ENCODE measurements around the gene CRACR2B. TPM values are rescaled to one million over a fixed set of nuclear protein-coding genes. Genes with fewer than 3 reads are reported as not detected.

CRACR2B gene
- total RNA-seq, 1 donor: 0.43 TPM

DNA sequence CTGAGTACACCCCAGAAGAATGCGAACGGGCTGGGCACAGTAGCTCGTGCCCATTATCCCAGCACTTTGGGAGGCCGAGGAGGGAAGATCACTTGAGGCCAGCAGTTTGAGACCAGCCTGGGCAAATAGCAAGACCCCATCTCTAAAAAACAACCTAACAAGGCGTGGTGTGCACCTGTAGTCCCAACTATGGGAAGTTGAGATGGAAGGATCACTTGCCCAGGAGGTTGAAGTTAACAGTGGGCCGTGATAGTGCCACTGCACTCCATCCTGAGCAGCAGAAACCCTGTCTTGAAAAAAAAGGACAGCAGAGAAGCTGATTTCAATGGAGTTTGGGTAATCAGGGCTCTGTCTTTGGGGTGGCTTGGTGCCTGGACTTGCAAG lies 14.7 kb upstream of the CRACR2B start:
- no peak for DNase-seq (ENCODE audit: low read depth)
- TF ChIP-seq CTCF (IDR thresholded peaks at IDR 0.05; ENCODE audit: insufficient read depth, low read depth, low read length): no peak
- no peak overlapping the region for H3K4me3 ChIP-seq (ENCODE audit: low read depth, low read length)

- no peak overlapping the region for H3K4me3 ChIP-seq (ENCODE audit: low read depth, low read length)
- no peak for DNase-seq (ENCODE audit: low read depth)
- TF ChIP-seq CTCF (IDR thresholded peaks at IDR 0.05; ENCODE audit: insufficient read depth, low read depth, low read length): no peak
Measured at GRCh38 chr11:813456-814096, 14.1 kb upstream of the CRACR2B start.

DNA sequence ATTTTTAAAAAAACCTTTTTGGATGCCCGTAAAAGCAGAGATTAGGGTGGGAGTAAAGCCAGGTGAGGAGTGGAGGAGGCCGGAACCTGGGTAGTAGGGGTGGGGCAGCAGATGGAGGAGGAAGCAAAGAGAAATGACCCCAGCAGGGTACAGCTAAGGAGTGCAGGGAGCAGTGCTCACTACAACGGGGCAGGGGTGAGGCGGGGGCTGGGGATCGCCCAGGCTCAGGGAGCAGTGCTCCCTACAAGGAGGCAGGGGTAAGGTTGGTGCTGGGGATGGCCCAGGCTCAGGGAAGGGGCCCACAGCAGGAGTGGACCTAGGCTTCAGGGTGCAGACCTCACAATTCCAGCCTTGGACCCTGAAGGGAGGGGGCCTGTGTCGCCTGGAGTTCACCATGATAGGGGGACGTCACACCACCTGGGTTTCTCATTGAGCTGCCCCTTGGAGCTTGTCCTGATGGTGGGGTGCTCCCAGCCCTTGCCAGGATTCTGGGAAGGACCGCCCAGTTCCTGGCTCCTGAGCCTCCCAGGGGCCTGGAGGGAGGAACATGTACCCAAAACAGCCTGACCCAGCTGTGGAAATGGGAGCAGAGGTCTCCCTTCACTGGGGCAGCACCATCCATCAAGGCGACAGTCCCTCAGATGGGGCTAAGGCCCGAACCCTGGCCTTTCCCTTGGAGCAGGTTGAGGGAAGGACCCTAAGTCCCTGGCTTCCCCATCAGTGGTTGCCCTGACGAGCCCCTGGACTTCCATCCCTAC lies 11.9 kb upstream of the CRACR2B start:
- no peak for TF ChIP-seq CTCF (IDR thresholded peaks at IDR 0.05; ENCODE audit: insufficient read depth, low read depth, low read length)
- H3K4me3 ChIP-seq (ENCODE audit: low read depth, low read length): no peak overlapping the region

GRCh38 chr11:816433-816779 lies 11.3 kb upstream of the CRACR2B start:
- H3K4me3 ChIP-seq (ENCODE audit: low read depth, low read length): no peak overlapping the region
- DNase-seq (ENCODE audit: low read depth): no peak
- TF ChIP-seq CTCF (IDR thresholded peaks at IDR 0.05; ENCODE audit: insufficient read depth, low read depth, low read length): no peak

More for the DNA sequence above, 11.9 kb upstream of the CRACR2B start:
- no peak for DNase-seq (ENCODE audit: low read depth)

GRCh38 chr11:818396-819128 lies 9.2 kb upstream of the CRACR2B start, which contains the start of gene PNPLA2:
Gene PNPLA2 (plus strand): TSS chr11:818914. CDS start chr11:819719, 805 bp downstream.
- no peak for TF ChIP-seq CTCF (IDR thresholded peaks at IDR 0.05; ENCODE audit: insufficient read depth, low read depth, low read length)
- peak within 1 kb of the TSS; percentile 70 for H3K4me3 ChIP-seq (ENCODE audit: low read depth, low read length)
- peak; percentile 53 for DNase-seq (ENCODE audit: low read depth)

DNA sequence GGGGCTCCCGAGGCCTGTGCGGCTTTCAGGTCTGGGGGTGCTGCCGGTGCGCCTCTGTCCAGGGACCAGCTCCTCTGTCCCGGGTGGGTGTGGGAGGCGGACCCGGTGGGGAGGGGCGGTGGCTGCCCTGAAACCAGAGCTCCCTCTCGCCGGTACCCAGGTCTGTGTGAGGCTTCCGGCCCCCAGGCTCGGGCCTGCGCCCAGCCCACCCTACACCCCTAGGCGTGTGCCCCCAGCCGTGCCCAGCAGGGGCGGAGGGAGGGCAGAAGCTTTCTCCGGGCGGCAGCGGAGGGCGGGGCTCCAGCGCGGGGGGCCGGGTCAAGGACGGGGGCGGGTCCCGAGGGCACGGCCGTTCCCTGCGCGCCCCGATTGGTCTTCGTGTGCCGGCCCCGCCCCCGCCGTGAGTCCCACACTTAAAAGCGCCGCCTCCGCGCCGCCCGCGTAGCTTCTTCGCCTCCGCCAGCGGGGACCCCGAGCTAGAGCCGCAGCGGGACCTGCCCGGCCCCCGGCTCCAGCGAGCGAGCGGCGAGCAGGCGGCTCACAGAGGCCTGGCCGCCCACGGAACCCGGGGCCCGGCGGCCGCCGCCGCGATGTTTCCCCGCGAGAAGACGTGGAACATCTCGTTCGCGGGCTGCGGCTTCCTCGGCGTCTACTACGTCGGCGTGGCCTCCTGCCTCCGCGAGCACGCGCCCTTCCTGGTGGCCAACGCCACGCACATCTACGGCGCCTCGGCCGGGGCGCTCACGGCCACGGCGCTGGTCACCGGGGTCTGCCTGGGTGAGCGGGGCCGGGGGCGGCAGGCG lies 8.4 kb upstream of the CRACR2B start:
- DNase-seq (ENCODE audit: low read depth): peak; percentile 85
- no peak for TF ChIP-seq CTCF (IDR thresholded peaks at IDR 0.05; ENCODE audit: insufficient read depth, low read depth, low read length)

More for the DNA sequence above, 8.4 kb upstream of the CRACR2B start:
- peak overlapping the region; percentile 70 for H3K4me3 ChIP-seq (ENCODE audit: low read depth, low read length)
